HepG2 (cell line): ENCODE measurements around the gene POLR1C. TPM values are rescaled to one million over a fixed set of nuclear protein-coding genes. Genes with fewer than 3 reads are reported as not detected.

Experiments used
- CHCHD3 ChIP-seq: sonication (generic); formaldehyde crosslinking; IDR thresholded peaks from 2 replicates; pipeline ENCODE4 v1.8.0; 2022; ENCODE audit warnings: mild to moderate bottlenecking, missing genetic modification reagents, moderate library complexity
- FLYWCH1 ChIP-seq: sonication (generic); formaldehyde crosslinking; IDR thresholded peaks from 2 replicates; pipeline ENCODE4 v1.8.1; 2023; ENCODE audit warnings: mild to moderate bottlenecking, missing genetic modification reagents
- GATA4 ChIP-seq: sonication (generic); IDR thresholded peaks from 2 replicates; pipeline ENCODE4 v1.6.1; 2016; ENCODE audit warnings: antibody characterized with exemption, low read depth, borderline replicate concordance
- HDAC6 ChIP-seq: fragments of 200-600 bp; sonication (generic); IDR thresholded peaks from 2 replicates; pipeline ENCODE4 v1.7.0; 2017; ENCODE audit warnings: mild to moderate bottlenecking, antibody characterized with exemption, low read length, low read depth
- HINFP ChIP-seq: sonication (generic); formaldehyde crosslinking; IDR thresholded peaks from 2 replicates; pipeline ENCODE4 v1.4.0; 2020; ENCODE audit warnings: low read depth, mild to moderate bottlenecking, missing genetic modification reagents
- HMGA1 ChIP-seq: sonication (generic); formaldehyde crosslinking; conservative IDR thresholded peaks from 2 replicates; pipeline ENCODE4 v1.4.0; 2020; ENCODE audit warnings: missing genetic modification reagents
- KAT7 ChIP-seq: IDR thresholded peaks from 2 replicates; pipeline ENCODE4 v1.6.1; 2018; ENCODE audit warnings: borderline replicate concordance, missing compliant biosample characterization
- REXO4 ChIP-seq: sonication (generic); formaldehyde crosslinking; IDR thresholded peaks from 2 replicates; pipeline ENCODE4 v1.8.0; 2022; ENCODE audit warnings: missing genetic modification reagents, mild to moderate bottlenecking, borderline replicate concordance
- RFX3 ChIP-seq: IDR thresholded peaks from 2 replicates; pipeline ENCODE4 v1.6.1; 2016; ENCODE audit warnings: missing biosample characterization, missing genetic modification reagents
- SPEN ChIP-seq: sonication (generic); formaldehyde crosslinking; IDR thresholded peaks from 2 replicates; pipeline ENCODE4 v1.5.1; 2020; ENCODE audit warnings: low read depth, mild to moderate bottlenecking, missing genetic modification reagents
- SRY ChIP-seq: sonication (generic); formaldehyde crosslinking; IDR thresholded peaks from 2 replicates; pipeline ENCODE4 v1.8.0; 2022; ENCODE audit warnings: mild to moderate bottlenecking, missing genetic modification reagents
- TGIF2 ChIP-seq: IDR thresholded peaks from 2 replicates; pipeline ENCODE4 v1.6.1; 2016; ENCODE audit warnings: control low read depth, missing compliant biosample characterization
- TOE1 ChIP-seq: sonication (generic); formaldehyde crosslinking; IDR thresholded peaks from 2 replicates; pipeline ENCODE4 v1.4.0; 2020; ENCODE audit warnings: mild to moderate bottlenecking, missing genetic modification reagents
- ZBTB39 ChIP-seq: sonication (generic); formaldehyde crosslinking; IDR thresholded peaks from 2 replicates; pipeline ENCODE4 v1.5.0; 2020; ENCODE audit warnings: missing genetic modification reagents
- ZBTB42 ChIP-seq: sonication (generic); formaldehyde crosslinking; IDR thresholded peaks from 2 replicates; pipeline ENCODE4 v1.5.0; 2020; ENCODE audit warnings: mild to moderate bottlenecking, missing genetic modification reagents
- ZNF10 ChIP-seq: sonication (generic); formaldehyde crosslinking; IDR thresholded peaks from 2 replicates; pipeline ENCODE4 v1.4.0; 2020; ENCODE audit warnings: mild to moderate bottlenecking, low read depth, missing genetic modification reagents, borderline replicate concordance
- ZNF562 ChIP-seq: sonication (generic); formaldehyde crosslinking; IDR thresholded peaks from 2 replicates; pipeline ENCODE4 v1.8.0; 2022; ENCODE audit warnings: missing genetic modification reagents, borderline replicate concordance
- ZNF660 ChIP-seq: sonication (generic); formaldehyde crosslinking; IDR thresholded peaks from 2 replicates; pipeline ENCODE4 v1.5.1; 2020; ENCODE audit warnings: mild to moderate bottlenecking, low read depth, missing genetic modification reagents, borderline replicate concordance
- ZNF839 ChIP-seq: sonication (generic); formaldehyde crosslinking; IDR thresholded peaks from 2 replicates; pipeline ENCODE4 v1.4.0; 2020; ENCODE audit warnings: missing genetic modification reagents, mild to moderate bottlenecking, borderline replicate concordance
- ZSCAN25 ChIP-seq: sonication (generic); formaldehyde crosslinking; IDR thresholded peaks from 2 replicates; pipeline ENCODE4 v1.8.0; 2022; ENCODE audit warnings: mild to moderate bottlenecking, missing genetic modification reagents
- polyA plus RNA-seq, 8 experiments: library from polyadenylated mRNA; depleted of rRNA in 3 of 8; stranded (reverse) in 7 of 8; unstranded in 1 of 8; fragments of >200 nt; fragmentation: Illumina TruSeq in 4 of 8; extraction: Trizol in 4 of 8; gene quantifications; 2 replicates each; pipeline versions ENCODE4 v1.2.1 to v1.2.3, GENCODE V29; 2011 to 2016; ENCODE audit warnings: low read depth in 4 of 8, missing spikeins in 1 of 8, mixed read lengths in 1 of 8; ENCODE audit not compliant: insufficient read depth in 1 of 8
- total RNA-seq, 5 experiments: library from RNA; depleted of rRNA; stranded (reverse); fragments of >200 nt; fragmentation: Illumina TruSeq; extraction: Trizol; gene quantifications; 2 replicates each; pipeline ENCODE4 v1.2.3, GENCODE V29; 2016; ENCODE audit warnings: low read depth in 1 of 5
- TF ChIP-seq, protein P1 (sequence below): sonication (generic); formaldehyde crosslinking; IDR thresholded peaks from 2 replicates; pipeline ENCODE4 v1.8.0; 2022; ENCODE audit warnings: low read depth, missing genetic modification reagents
- TF ChIP-seq, protein P2 (sequence below): sonication (generic); formaldehyde crosslinking; IDR thresholded peaks from 2 replicates; pipeline ENCODE4 v1.4.0; 2020; ENCODE audit warnings: missing genetic modification reagents, borderline replicate concordance

POLR1C gene
- total and polyA plus RNA-seq, 2 of the 13 experiments (the other 11 are each of a cell fraction or from before 2014, with no cell fraction given): 62.6 to 72.2 TPM

GRCh38 chr6:43509984-43510826, 6.7 kb upstream of the POLR1C start, which contains the start of gene LRRC73 (continued):
- TF ChIP-seq GATA4: no peak
- no peak for TF ChIP-seq HMGA1 (CRISPR knock-in tag)
- TF ChIP-seq KAT7 (CRISPR knock-in tag): no peak
- no peak for TF ChIP-seq HDAC6
- TF ChIP-seq SRY (CRISPR knock-in tag): peak; percentile 65; the same call in 1 of the 2 replicates
- TF ChIP-seq ZNF562 (CRISPR knock-in tag): no peak
- no peak; the same call in 1 of the 2 replicates for TF ChIP-seq HINFP
- 0 out of 2 replicates have a peak, but pooled peaks have one; percentile 18 for TF ChIP-seq CHCHD3
- peak; percentile 93 for TF ChIP-seq RFX3
- TF ChIP-seq REXO4 (CRISPR knock-in tag): no peak
- TF ChIP-seq ZNF10: no peak
- peak; percentile 68; the same call in 1 of the 2 replicates for TF ChIP-seq SPEN (CRISPR knock-in tag)
- TF ChIP-seq ZBTB42: no peak
- no peak for TF ChIP-seq FLYWCH1 (CRISPR knock-in tag)
- TF ChIP-seq, protein P1, sequence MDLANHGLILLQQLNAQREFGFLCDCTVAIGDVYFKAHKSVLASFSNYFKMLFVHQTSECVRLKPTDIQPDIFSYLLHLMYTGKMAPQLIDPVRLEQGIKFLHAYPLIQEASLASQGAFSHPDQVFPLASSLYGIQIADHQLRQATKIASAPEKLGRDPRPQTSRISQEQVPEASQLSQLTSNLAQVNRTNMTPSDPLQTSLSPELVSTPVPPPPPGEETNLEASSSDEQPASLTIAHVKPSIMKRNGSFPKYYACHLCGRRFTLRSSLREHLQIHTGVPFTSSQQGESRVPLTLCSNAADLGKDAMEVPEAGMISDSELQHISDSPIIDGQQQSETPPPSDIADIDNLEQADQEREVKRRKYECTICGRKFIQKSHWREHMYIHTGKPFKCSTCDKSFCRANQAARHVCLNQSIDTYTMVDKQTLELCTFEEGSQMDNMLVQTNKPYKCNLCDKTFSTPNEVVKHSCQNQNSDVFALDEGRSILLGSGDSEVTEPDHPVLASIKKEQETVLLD (CRISPR knock-in tag): no peak
- TF ChIP-seq ZBTB39 (CRISPR knock-in tag): no peak
- no peak for TF ChIP-seq TOE1 (CRISPR knock-in tag)
- TF ChIP-seq, protein P2, sequence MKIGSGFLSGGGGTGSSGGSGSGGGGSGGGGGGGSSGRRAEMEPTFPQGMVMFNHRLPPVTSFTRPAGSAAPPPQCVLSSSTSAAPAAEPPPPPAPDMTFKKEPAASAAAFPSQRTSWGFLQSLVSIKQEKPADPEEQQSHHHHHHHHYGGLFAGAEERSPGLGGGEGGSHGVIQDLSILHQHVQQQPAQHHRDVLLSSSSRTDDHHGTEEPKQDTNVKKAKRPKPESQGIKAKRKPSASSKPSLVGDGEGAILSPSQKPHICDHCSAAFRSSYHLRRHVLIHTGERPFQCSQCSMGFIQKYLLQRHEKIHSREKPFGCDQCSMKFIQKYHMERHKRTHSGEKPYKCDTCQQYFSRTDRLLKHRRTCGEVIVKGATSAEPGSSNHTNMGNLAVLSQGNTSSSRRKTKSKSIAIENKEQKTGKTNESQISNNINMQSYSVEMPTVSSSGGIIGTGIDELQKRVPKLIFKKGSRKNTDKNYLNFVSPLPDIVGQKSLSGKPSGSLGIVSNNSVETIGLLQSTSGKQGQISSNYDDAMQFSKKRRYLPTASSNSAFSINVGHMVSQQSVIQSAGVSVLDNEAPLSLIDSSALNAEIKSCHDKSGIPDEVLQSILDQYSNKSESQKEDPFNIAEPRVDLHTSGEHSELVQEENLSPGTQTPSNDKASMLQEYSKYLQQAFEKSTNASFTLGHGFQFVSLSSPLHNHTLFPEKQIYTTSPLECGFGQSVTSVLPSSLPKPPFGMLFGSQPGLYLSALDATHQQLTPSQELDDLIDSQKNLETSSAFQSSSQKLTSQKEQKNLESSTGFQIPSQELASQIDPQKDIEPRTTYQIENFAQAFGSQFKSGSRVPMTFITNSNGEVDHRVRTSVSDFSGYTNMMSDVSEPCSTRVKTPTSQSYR (CRISPR knock-in tag): no peak
- peak; percentile 68; the same call in 1 of the 2 replicates for TF ChIP-seq TGIF2 (CRISPR knock-in tag)
- TF ChIP-seq ZNF660 (CRISPR knock-in tag): peak; percentile 86; the same call in 1 of the 2 replicates
- TF ChIP-seq ZNF839 (CRISPR knock-in tag): peak; percentile 75; the same call in 1 of the 2 replicates
- no peak for TF ChIP-seq ZSCAN25 (CRISPR knock-in tag)
